ENCODE measurements around the gene OR3A3.
"Not testable (repeated sequence)": the region's sequence is repeated elsewhere in the genome, so short reads cannot be mapped to it uniquely, and the experiment has no call there.

OR3A3 gene

GRCh38 chr17:3411070-3411469, at the start of gene OR3A3:
Gene OR3A3, plus strand, starts transcription at chr17:3411370.
- DNase-seq (ENCODE audit: low read depth in 2 of 3, low spot score in 2 of 3), result no peak

- DNase-seq (ENCODE audit: low read depth in 2 of 3, low spot score in 2 of 3), result not testable (repeated sequence)
Measured at GRCh38 chr17:3371167-3371566, 40.0 kb upstream of the OR3A3 start.

GRCh38 chr17:3378321-3378720, 32.8 kb upstream of the OR3A3 start:
- DNase-seq (ENCODE audit: low read depth in 2 of 3, low spot score in 2 of 3), result no peak

GRCh38 chr17:3381957-3382356, 29.2 kb upstream of the OR3A3 start:
- DNase-seq (ENCODE audit: low read depth in 2 of 3, low spot score in 2 of 3), result no peak

- no peak for DNase-seq (ENCODE audit: low read depth in 2 of 3, low spot score in 2 of 3)
Measured at GRCh38 chr17:3385869-3386816, 25.0 kb upstream of the OR3A3 start, which contains the start of gene OR3A2. Gene OR3A2, minus strand, starts transcription at chr17:3386308.

- DNase-seq (ENCODE audit: low read depth in 2 of 3, low spot score in 2 of 3), result no peak
Measured at GRCh38 chr17:3389791-3390190, 21.4 kb upstream of the OR3A3 start.

GRCh38 chr17:3397801-3398200, 13.4 kb upstream of the OR3A3 start:
- not testable (repeated sequence) for DNase-seq (ENCODE audit: low read depth in 2 of 3, low spot score in 2 of 3)

- DNase-seq (ENCODE audit: low read depth in 2 of 3, low spot score in 2 of 3), result no peak
Measured at GRCh38 chr17:3398310-3398709, 12.9 kb upstream of the OR3A3 start, which contains the start of gene OR1E1. Gene OR1E1, minus strand, starts transcription at chr17:3398410. Its CDS starts 0 bp downstream, at chr17:3398410.

DNA sequence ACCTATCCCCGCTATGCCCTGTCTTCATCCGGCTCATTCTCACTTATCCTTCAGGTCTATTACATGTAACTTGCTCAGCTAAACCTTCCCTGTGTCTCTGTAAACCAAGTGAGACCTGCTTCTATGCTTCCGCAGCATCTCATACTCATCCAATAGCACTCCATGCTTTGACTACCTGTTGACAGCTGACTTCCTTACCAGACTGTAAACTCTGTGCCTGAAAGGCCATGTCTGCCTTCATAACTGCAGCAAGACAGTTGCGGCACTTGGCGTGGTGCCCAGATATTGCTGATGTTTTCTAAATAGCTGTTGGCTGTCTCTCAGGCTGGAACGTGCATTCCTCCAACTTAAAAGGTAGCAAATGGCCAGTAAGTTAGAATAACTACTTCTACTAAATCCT, 11.1 kb upstream of the OR3A3 start:
- no peak for DNase-seq (ENCODE audit: low read depth in 2 of 3, low spot score in 2 of 3)

DNA sequence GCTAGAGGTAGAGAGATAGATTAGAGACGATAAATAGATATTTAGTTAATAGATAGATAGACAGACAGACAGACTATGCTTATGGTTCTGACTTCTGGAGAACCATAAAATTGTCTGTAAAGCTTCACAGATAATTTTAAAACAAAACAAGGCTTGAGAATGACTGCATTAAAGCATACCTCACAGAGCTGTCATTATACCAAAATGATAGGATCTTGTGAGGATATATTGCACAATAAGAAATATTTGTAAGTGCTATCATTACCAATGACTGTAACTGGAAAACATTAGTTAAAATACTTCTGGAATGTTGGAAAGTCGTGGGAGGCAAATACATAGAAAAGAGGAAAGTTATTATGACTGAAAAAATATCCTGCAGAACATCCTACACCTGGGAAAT, 9.4 kb upstream of the OR3A3 start:
- no peak for DNase-seq (ENCODE audit: low read depth in 2 of 3, low spot score in 2 of 3)

- DNase-seq (ENCODE audit: low read depth in 2 of 3, low spot score in 2 of 3), result not testable (repeated sequence)
Measured at GRCh38 chr17:3403856-3404255, 7.3 kb upstream of the OR3A3 start.

- not testable (repeated sequence) for DNase-seq (ENCODE audit: low read depth in 2 of 3, low spot score in 2 of 3)
Measured at GRCh38 chr17:3412216-3412615, 1.0 kb downstream of the OR3A3 start.

- DNase-seq (ENCODE audit: low read depth in 2 of 3, low spot score in 2 of 3), result no peak
Measured at GRCh38 chr17:3415610-3416009, 4.4 kb downstream of the OR3A3 start.

GRCh38 chr17:3418222-3418621, 7.1 kb downstream of the OR3A3 start:
- no peak for DNase-seq (ENCODE audit: low read depth in 2 of 3, low spot score in 2 of 3)

- DNase-seq (ENCODE audit: low read depth in 2 of 3, low spot score in 2 of 3), result not testable (repeated sequence)
Measured at GRCh38 chr17:3433215-3433614, 22.0 kb downstream of the OR3A3 start.

GRCh38 chr17:3433741-3434140, 22.6 kb downstream of the OR3A3 start, which contains the start of gene OR1E2:
Gene OR1E2, minus strand, starts transcription at chr17:3433841. Its CDS starts 0 bp downstream, at chr17:3433841.
- DNase-seq (ENCODE audit: low read depth in 2 of 3, low spot score in 2 of 3), result no peak

DNA sequence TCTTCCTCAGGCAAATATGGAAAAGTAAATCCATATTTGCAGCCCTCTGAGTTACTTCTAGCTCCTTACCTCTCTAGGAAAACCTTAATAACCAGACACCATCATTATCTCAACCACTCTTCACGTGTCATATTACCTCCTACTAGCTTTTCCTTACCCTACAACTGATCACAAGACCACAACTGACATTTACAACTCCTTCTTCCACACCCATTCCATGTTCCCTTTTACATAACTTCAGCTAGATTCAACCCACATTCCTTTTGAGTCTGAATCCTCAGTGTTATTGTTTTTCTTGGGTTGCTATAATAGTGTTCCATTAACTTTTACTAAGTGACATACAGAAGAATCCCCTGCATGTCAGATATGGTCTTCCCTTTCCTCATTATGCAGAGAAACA, 27.2 kb downstream of the OR3A3 start:
- no peak for DNase-seq (ENCODE audit: low read depth in 2 of 3, low spot score in 2 of 3)

DNA sequence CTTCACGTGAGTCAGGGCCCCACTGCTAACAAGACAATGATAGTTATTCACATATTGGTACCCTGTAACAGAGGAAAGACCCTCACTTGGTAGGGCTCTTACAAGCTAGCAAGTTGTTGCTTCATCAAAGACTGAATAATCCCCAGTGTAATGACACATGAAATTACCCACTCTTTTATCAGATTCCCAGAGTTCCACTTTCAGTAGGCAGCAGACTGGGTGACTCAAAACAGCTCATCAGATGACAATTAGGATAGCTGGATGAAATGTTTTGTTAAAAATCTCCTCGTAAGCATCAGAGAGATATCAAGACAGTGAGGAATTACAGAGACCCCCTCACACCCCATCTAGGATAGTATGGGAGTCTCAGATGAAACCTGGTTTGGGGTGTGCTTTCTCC, 29.3 kb downstream of the OR3A3 start:
- no peak for DNase-seq (ENCODE audit: low read depth in 2 of 3, low spot score in 2 of 3)

DNA sequence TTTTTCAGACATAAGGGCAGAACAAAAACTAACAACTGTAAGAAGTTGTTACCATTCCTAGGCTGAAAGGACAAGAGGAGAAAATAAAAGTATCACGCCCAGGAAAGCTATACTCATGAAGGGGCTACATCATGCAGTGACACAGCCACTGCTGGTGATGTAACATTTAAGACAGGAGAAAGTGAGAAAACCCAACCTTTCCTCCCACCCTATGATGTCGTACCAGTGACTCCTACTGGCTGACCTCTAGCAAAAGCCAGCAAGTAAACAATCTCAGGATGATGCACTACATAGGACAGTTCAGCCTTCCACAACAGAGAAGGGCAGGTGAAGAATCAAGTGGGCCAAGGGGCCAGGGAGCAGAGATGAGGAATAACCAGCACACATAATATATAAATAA, 36.5 kb downstream of the OR3A3 start:
- no peak for DNase-seq (ENCODE audit: low read depth in 2 of 3, low spot score in 2 of 3)

DNA sequence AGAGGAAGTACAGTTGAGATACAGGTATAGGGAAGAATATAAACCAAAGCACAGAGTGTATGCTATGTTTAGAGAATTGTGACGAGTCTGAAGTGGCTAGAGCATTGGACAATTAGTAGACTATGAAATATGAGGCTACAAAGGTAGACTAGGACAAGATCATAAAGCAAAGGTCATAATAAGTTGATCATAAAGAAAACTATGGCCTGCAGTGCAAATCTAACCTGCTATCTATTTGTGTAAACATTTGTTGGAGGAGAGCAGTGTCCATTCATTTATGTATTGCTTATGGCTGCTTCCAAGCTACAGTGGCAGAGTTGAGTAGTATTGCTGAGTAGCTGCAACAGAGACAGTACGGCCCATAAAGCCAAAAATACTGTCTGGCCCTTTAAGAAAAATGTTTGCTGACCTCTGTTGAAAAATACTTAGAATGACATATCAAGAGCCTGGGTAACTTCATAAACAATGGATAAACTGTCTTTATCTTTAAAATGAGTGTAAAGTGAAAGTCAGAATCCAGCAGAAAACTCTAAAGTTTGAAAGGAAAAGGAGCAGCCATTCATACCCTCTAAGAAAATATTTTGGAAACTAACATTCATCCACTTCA, 37.0 kb downstream of the OR3A3 start:
- DNase-seq (ENCODE audit: low read depth in 2 of 3, low spot score in 2 of 3), result no peak

DNA sequence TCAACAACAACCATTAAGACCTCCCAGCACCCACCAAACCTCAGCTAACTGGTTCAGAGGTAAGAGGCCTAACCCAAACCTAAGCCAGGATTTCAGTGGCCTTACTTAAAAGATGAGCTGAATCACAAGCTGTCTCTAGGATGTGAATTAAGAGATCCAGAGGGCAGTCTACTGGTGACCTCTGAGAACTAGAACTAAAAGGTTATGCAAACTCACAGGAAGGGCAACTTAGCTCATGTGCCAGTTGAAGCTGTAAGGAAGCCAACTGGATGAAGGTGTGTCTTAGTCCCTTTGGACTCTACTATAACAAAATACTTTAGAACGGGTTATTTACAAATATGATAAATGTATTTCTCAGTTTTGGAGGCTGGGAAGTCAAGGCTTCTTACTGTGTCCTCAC, 55.2 kb downstream of the OR3A3 start:
- not testable (repeated sequence) for DNase-seq (ENCODE audit: low read depth in 2 of 3, low spot score in 2 of 3)

GRCh38 chr17:3469529-3469928, 58.4 kb downstream of the OR3A3 start:
- no peak for DNase-seq (ENCODE audit: low read depth in 2 of 3, low spot score in 2 of 3)

All from activated CD8-positive, alpha-beta memory T cell treated with anti-CD3 and anti-CD28 coated beads for 48 hours (primary cell).